Measurements from ENCODE around the gene NUDT3. TPM values are rescaled to one million over a fixed set of nuclear protein-coding genes. Genes with fewer than 3 reads are reported as not detected.

The NUDT3 gene
- polyA plus RNA-seq, 1 of the 3 experiments (the other 2 are of a cell fraction): 11.9 TPM

- no peaks in the 10 kb centered on the region for H3K36me3 ChIP-seq (replicated peaks in 1 of 2; ENCODE audit: control insufficient read depth in 1 of 2, insufficient read depth in 2 of 2, low read length in 1 of 2)
- peaks cover 9 to 18% of the 10 kb centered on the region in 2 experiments for H3K4me1 ChIP-seq (ENCODE audit: control insufficient read depth in 1 of 2, insufficient read depth in 2 of 2, low read depth in 1 of 2, low read length in 1 of 2)
- H3K9me2 ChIP-seq: no peaks in the 10 kb centered on the region
- DNase-seq: no peak
- POLR2A ChIA-PET: interaction anchor here (1.1 to 1.7 kb wide), 2 partner anchors 12 to 14 kb away, joined by 3 to 15 read pairs; partner anchors contain the start of gene SMIM29
- H3K4me3 ChIP-seq (ENCODE audit: low read depth in 2 of 2, low read length in 1 of 2): no peak overlapping the region
- TF ChIP-seq JUND (IDR thresholded peaks at IDR 0.05): no peak
- no peak for TF ChIP-seq RFX5 (IDR thresholded peaks at IDR 0.05; ENCODE audit: low read length)
- TF ChIP-seq GABPA (IDR thresholded peaks at IDR 0.05; ENCODE audit: low read depth): no peak
- TF ChIP-seq FOSL2 (IDR thresholded peaks at IDR 0.05; ENCODE audit: borderline replicate concordance, low read depth): no peak
- no peak for TF ChIP-seq FOXJ3 (CRISPR knock-in tag; IDR thresholded peaks at IDR 0.05)
- no peak for TF ChIP-seq EZH2phosphoT487 (IDR thresholded peaks at IDR 0.05; ENCODE audit: borderline replicate concordance, low read depth)
- no peak for TF ChIP-seq YY1 (IDR thresholded peaks at IDR 0.05; ENCODE audit: low read depth)
- TF ChIP-seq SMC3 (IDR thresholded peaks at IDR 0.05; ENCODE audit: low read depth, low read length): no peak
- TF ChIP-seq MAX (IDR thresholded peaks at IDR 0.05; ENCODE audit: low read depth): no peak
- TF ChIP-seq REST (IDR thresholded peaks at IDR 0.05; ENCODE audit: low read depth, low read length): no peak
- TF ChIP-seq IRF3 (IDR thresholded peaks at IDR 0.05; ENCODE audit: low read depth, low read length): no peak
- no peak for TF ChIP-seq USF1 (IDR thresholded peaks at IDR 0.05; ENCODE audit: borderline replicate concordance, low read depth)
- H3K27me3 ChIP-seq (ENCODE audit: insufficient read depth): no peaks in the 10 kb centered on the region
- 84% methylated on average over 45 of the region's 75 CpGs for WGBS (ENCODE audit: low lambda C conversion rate)
- peaks cover 30% of the 10 kb centered on the region for H3K79me2 ChIP-seq (ENCODE audit: insufficient read depth)
- H4K20me1 ChIP-seq (ENCODE audit: insufficient read depth): no peaks in the 10 kb centered on the region
- H3K4me2 ChIP-seq: peak overlapping the region; percentile 78; the same call in 1 of the 2 replicates
- H3F3A ChIP-seq (replicated peaks; ENCODE audit: insufficient read depth): peaks cover 18% of the 10 kb centered on the region
- no peak overlapping the region for H3K27ac ChIP-seq (ENCODE audit: low read depth in 2 of 2, low read length in 1 of 2)
- H3K9ac ChIP-seq: no peak overlapping the region
- H2AFZ ChIP-seq (ENCODE audit: low read depth): no peak overlapping the region
- H3K9me3 ChIP-seq: no peaks in the 10 kb centered on the region
- CTCF ChIA-PET: interaction anchor here (1.6 to 2.0 kb wide), 2 partner anchors 11 to 39 kb away, joined by 8 to 18 read pairs; no protein-coding TSS in a partner anchor
Observed at GRCh38 chr6:34235307-34236130, 156.9 kb downstream of the NUDT3 start.
